Measurements from ENCODE around the gene CCDC91. TPM values are rescaled to one million over a fixed set of nuclear protein-coding genes. Genes with fewer than 3 reads are reported as not detected.

Gene CCDC91
- polyA plus RNA-seq, 2 of the 4 experiments (the other 2 are of a cell fraction), result 26.0 to 48.1 TPM

GRCh38 chr12:28351414-28351813, 161.2 kb downstream of the CCDC91 start:
- H3K27ac ChIP-seq, result no peak overlapping the region
- H3K4me3 ChIP-seq, result no peak overlapping the region
- DNase-seq (ENCODE audit: low read depth in 1 of 2, low spot score in 1 of 2), result no peak
- 95% methylated on average over 2 of the region's 2 CpGs for WGBS (ENCODE audit: missing lambda C conversion rate)
- no peaks in the 10 kb centered on the region for H3K4me1 ChIP-seq
- no peak for ATAC-seq
- no peak for FAIRE-seq
- TF ChIP-seq HES2 (IDR thresholded peaks at IDR 0.05) (no peak), CBX2 (IDR thresholded peaks at IDR 0.05; ENCODE audit: borderline replicate concordance, low read depth) (no peak), KDM5A (IDR thresholded peaks at IDR 0.05) (no peak), CHD4 (IDR thresholded peaks at IDR 0.05; ENCODE audit: borderline replicate concordance) (no peak), RNF2 (IDR thresholded peaks at IDR 0.05; ENCODE audit: borderline replicate concordance, low read depth) (no peak), EP300 (IDR thresholded peaks at IDR 0.05) (no peak), ATOH8 (CRISPR knock-in tag; IDR thresholded peaks at IDR 0.05; ENCODE audit: low read depth) (no peak), EHF (CRISPR knock-in tag; IDR thresholded peaks at IDR 0.05) (no peak), NR3C1 (IDR thresholded peaks at IDR 0.05) (no peak), ZSCAN20 (CRISPR knock-in tag; IDR thresholded peaks at IDR 0.05) (no peak), RARB (CRISPR knock-in tag; IDR thresholded peaks at IDR 0.05) (no peak), HOXB5 (CRISPR knock-in tag; IDR thresholded peaks at IDR 0.05) (no peak), RCOR1 (IDR thresholded peaks at IDR 0.05; ENCODE audit: low read depth, low read length) (no peak), SREBF2 (IDR thresholded peaks at IDR 0.05) (no peak), HOXB13 (CRISPR knock-in tag; IDR thresholded peaks at IDR 0.05; ENCODE audit: low read depth) (no peak), MAX (IDR thresholded peaks at IDR 0.05) (no peak), GATA3 (IDR thresholded peaks at IDR 0.05; ENCODE audit: borderline replicate concordance) (no peak), ELK1 (IDR thresholded peaks at IDR 0.05; ENCODE audit: low read depth, low read length) (no peak), SMC3 (IDR thresholded peaks at IDR 0.05) (no peak), FOSL2 (IDR thresholded peaks at IDR 0.05) (no peak), FOSL2 (CRISPR knock-in tag; IDR thresholded peaks at IDR 0.05) (no peak)
- POLR2A ChIA-PET, result no interaction called here
- peaks cover 9% of the 10 kb centered on the region; the same call in 1 of the 3 replicates for H3K9me3 ChIP-seq
- no peak overlapping the region for H3K4me2 ChIP-seq
- CTCF ChIA-PET, result no interaction called here

GRCh38 chr12:28355161-28355560, 164.9 kb downstream of the CCDC91 start:
- ChIA-PET CTCF (no interaction called here), POLR2A (no interaction called here)
- FAIRE-seq (no peak), ATAC-seq (no peak), DNase-seq (ENCODE audit: low read depth in 1 of 2, low spot score in 1 of 2) (no peak)
- H3K4me1 ChIP-seq, result no peaks in the 10 kb centered on the region
- TF ChIP-seq ATOH8 (CRISPR knock-in tag; IDR thresholded peaks at IDR 0.05; ENCODE audit: low read depth) (no peak), PHF8 (IDR thresholded peaks at IDR 0.05; ENCODE audit: borderline replicate concordance, low read depth) (no peak), HDAC2 (IDR thresholded peaks at IDR 0.05) (no peak), HEYL (CRISPR knock-in tag; IDR thresholded peaks at IDR 0.05) (no peak), KDM5A (IDR thresholded peaks at IDR 0.05) (no peak), JUNB (IDR thresholded peaks at IDR 0.05) (no peak), RAD21 (conservative IDR thresholded peaks at IDR 0.05 in 1 of 2, IDR thresholded peaks at IDR 0.05 in 1 of 2) (no peak), MYC (IDR thresholded peaks at IDR 0.05; ENCODE audit: borderline replicate concordance, low read length) (no peak)
- no peak overlapping the region for H3K27ac ChIP-seq
- no peak overlapping the region for H3K4me2 ChIP-seq
- peaks cover 9% of the 10 kb centered on the region; the same call in 1 of the 3 replicates for H3K9me3 ChIP-seq
- no peak overlapping the region for H3K4me3 ChIP-seq

Measured in A549 (cell line).